Jurkat, Clone E6-1 (cell line): Measurements from ENCODE around the gene ACAN. TPM values are rescaled to one million over a fixed set of nuclear protein-coding genes. Genes with fewer than 3 reads are reported as not detected.

Experiments used
- DNase-seq: peaks from one replicate; pipeline ENCODE4 v3.0.0-alpha.2; 2011; ENCODE audit warnings: low read depth, low spot score
- H3K4me3 ChIP-seq: 2 replicates; pipeline ENCODE4 v1.5.1; 2011; ENCODE audit warnings: mild to moderate bottlenecking, low read length, control low read depth, moderate library complexity
- polyA plus RNA-seq: library from polyadenylated mRNA; unstranded; fragments of >200 nt; gene quantifications from one replicate; pipeline ENCODE4 v1.2.1, GENCODE V29; 2012; ENCODE audit warnings: missing spikeins; ENCODE audit not compliant: insufficient read length, insufficient read depth

ACAN gene
- not detected for polyA plus RNA-seq

DNA sequence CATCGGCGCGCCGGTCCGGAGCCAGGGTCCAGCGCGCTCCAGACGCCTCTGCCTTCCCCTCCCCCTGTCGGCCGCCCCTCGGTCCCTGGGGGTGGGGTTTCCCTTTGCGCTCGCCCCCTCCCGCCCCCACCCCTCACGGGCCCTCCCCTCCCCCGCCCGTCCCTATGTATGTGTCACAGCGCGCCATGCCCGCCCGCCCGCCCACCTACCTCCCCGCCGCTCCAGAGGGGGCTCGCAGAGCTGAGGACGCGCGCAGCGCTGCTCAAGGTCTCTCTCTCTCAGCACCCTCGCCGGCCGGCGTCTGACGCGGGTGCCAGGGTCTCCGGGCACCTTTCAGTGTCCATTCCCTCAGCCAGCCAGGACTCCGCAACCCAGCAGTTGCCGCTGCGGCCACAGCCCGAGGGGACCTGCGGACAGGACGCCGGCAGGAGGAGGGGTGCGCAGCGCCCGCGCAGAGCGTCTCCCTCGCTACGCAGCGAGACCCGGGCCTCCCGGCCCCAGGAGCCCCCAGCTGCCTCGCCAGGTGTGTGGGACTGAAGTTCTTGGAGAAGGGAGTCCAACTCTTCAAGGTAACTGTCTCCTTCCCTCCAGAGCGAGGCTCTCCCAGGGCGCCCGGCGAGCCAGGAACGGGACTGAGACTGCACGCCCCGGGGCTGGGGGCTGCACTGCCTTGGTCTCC is at the start of gene ACAN:
Gene ACAN, plus strand, starts transcription at position 196 of the 679 bp plus-strand sequence. CDS start 32,771 bp downstream, outside the sequence.
- no peak within 1 kb of the TSS for H3K4me3 ChIP-seq
- no peak for DNase-seq

DNA sequence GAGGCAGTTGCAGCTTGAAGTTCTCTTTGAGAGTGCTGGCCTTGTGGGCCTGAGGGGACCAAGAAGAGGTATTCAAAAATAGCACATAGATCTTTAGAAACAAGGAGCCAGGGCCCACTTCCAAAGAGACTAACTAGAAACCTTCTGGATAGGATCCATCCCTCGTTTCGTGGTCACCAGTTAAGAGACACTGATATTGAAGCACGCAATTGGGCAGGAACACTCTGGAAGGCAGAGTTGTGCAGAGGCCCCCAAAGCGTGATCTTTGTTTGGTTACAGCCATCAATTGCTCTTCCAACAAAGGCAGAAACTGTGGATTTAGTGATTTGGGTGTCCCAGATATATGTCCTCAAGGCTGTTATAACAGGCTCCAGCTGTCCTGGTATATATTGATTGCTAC is 46.7 kb upstream of the ACAN start:
- H3K4me3 ChIP-seq = no peak overlapping the region
- DNase-seq = no peak

DNA sequence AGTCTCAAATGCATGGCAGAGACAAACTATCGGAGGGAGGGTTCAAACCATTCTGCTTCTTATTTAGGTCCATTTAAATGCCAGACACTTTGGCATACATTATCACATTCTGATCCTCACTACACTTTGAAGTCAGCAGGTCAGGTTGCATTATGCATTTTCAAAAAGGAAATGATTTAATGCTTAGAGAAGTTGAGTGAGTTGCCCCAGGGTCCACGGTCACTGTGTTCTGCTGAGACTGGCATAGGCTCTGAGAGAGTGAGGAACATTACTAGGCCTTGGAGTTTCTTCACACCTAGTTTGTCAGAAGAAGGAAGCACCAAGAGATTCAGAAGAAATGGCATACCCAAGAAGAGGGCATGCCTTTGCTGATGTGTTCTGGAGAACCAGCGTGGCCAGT is 46.3 kb upstream of the ACAN start:
- no peak overlapping the region for H3K4me3 ChIP-seq
- DNase-seq = no peak

DNA sequence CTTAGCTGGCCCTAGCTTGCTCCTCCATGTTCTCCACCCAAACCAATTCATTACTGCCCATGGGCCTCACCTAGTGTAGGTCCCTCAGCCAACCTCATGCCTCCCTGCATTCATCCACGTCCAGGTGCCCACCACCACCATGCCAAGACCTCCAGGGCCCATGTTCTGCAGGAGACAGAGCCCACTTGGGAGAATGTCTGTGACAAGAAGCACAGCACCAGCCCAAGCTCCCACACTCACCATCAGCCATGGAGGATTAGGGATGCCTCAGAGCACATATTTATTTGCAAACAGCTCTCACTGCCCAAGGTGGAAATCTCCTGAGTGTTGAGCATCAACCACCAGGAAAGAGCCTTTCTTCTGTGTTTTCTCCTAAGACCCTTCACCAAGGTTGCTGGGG is 43.4 kb upstream of the ACAN start:
- DNase-seq = no peak
- no peak overlapping the region for H3K4me3 ChIP-seq

DNA sequence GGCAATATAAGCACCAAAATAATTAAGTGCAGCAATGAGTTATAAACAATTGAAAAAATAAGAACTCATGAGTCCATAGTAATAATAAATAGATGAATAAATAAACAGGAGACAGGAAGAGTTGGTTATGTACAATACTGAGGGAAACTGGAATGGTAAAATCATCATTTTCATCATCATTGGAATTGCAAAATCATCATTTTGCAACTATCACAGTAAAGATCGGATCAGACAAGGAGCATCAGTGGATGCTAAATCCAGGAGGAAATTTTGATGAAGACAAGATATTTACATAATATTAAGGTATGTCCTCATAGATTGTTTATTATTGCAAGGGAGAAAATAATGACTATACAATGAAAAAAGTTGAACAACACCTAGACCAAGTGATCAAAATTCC is 38.8 kb upstream of the ACAN start:
- H3K4me3 ChIP-seq = no peak overlapping the region
- DNase-seq = no peak

DNA sequence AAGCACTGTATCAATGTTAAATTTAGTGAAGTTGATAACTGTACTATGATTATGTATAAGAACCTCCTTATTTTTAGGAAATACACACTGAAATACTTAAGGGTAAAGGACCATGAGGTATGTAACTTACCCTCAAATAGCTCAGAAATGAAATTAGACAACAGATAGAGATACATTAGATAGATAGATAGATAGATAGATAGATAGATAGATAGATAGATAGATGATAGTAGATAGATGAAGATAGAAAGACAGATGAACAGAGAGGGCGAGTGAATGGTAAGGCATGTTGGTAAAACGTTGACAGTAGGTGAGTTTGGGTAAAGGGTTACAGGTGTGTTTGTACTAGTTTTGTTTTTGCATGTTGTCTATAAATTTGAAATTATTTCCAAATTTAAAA is 38.0 kb upstream of the ACAN start:
- no peak overlapping the region for H3K4me3 ChIP-seq
- no peak for DNase-seq

DNA sequence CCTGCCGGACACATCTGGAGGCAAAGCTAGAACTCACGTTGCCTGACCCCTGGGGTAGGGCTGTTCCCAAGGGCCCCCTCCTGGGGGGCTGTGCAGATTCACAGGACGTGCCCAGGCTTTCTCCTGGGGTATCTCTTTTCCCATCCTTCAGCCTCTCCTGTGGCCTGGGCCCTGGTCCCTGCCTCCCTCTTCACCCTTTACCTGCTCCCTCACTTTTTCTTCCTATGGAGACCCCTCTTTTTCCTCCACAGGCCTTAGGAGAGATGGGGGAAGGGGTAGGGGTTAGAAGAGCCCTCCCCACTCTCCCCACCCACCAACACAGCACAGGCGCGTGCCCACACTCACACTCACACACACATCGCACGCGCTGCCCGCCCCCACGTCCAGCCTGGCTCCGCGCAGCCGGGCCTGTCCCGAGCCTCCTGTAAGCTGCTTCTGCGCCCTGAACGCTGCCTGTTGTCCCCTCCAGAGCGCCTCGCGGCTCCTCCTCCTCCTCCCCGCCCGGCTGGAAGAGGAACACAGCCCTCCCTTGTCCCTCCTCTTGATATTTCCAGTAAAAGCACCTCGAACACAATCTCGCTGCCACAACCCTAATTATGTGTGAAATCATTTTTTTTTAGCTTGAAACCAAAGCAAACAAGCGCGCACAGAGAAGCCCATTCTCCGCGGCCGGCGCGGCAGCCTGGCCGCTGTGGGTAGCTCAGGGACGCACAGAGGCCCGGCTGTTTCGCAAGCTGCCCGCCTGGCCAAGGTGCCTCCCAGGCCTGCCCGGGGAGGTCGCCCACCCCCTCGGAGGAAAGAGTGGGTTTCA is 33.9 kb upstream of the ACAN start:
- H3K4me3 ChIP-seq = no peak overlapping the region
- no peak for DNase-seq

DNA sequence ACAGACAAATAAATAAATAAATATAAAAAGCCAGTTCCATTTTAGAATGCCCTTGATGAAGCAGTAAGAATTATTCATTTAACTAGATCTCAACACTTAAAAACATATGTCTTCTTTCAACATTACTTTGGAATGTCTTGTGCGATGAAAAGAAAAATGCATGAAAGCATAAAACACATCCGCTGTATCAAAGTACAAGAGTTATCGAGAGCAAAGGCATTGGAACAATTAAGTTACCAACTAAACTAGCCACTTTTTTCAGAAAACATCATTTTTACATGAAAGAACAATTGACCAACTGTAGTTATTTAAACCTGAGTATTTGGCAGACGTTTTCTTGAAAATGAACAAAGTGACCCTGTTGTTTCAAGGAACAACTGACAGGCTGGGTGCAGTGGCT is 27.5 kb upstream of the ACAN start:
- H3K4me3 ChIP-seq = no peak overlapping the region
- DNase-seq = no peak

DNA sequence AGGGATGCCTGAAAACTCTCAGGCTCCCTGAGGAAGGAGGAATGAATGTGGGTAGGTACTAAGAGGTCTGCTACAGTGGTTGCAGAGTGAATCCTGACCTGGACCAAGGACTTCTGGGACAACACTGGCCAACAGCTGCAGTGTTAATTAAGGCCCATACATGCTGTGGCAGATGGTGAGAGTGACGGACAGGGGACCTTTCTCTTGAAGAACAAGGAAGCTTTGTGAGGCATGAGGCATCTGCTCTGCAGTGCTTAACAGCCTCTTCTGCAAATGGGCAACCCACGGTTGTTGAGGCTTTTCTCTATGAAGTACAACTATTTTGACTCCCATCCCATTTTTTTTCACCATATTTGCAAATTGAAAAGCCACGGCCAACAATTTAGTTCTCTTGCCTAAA is 26.6 kb upstream of the ACAN start:
- no peak overlapping the region for H3K4me3 ChIP-seq
- no peak for DNase-seq

DNA sequence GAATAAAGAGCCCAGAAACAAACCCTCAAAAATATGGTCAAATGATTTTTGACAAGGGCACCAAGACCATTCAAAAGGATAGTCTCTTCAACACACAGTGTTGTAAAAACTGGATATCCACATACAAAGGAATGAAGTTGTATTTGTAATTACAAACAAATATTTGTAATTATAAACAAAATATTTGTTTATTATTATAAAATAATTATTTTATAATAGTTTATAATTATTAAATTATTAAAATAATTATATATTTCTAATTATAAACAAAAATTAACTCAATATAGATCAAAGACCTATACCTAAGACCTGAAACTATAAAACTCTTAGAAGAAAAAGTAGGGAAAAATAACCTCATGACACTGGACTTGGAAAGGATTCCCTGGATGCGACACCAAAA is 23.3 kb upstream of the ACAN start:
- DNase-seq = no peak
- H3K4me3 ChIP-seq = no peak overlapping the region

DNA sequence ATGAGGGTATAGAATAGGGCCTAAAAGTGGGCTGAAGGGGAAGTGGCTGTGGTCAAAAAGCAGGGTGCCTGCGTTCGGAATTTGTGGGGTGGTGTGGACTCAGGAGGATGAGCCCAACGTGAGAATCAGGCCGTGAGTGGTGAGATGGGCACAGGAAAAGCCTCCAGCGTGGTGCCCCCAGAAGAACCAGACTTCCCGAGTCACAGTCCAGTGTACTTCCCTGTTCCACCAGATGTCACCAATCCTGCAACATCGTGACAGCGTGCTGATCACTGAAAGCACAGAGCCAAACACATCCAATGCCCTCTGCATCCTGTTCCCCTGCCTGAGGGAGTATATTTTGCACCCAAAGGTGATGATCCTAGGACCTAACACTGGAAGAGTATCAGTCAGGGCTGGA is 20.8 kb upstream of the ACAN start:
- no peak for DNase-seq
- H3K4me3 ChIP-seq = no peak overlapping the region

DNA sequence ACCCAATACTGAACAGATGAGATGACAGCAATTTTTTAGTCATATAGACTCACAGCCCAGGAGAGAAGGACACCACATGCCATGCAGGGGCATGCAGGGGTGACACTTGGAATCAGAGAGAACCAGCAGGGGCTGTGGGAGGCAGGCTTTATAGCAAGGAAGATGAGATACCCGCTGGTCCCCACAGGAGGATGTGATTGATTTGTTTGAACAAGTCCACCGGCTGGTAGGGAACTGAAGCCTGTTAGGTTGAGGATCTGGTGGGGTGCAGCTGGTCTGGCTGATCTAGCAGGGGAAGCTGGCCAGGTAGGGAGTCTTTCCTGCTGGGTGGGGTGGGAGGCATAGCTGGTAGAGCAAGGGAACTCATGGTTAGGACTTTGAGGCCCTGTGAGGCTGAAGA is 18.0 kb upstream of the ACAN start:
- DNase-seq = no peak
- no peak overlapping the region for H3K4me3 ChIP-seq

DNA sequence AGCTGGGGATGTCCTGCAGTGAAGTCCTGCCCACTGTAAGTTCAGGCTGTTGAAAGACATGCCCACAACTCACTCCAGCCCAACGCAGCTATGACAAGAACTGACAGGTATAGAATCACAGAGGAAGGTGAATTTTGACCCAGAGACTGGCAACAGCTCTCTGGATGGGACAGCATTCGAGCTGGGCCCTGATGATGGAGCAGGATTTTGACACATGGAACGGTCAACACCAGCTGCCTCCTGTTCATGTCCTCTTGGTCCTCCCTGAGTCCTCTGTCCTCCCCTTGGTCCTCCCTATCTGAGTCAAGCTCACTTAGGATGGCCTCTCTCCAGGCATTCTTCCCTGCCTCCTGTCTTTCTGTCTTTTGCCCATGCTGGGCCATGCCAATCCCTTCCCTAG is 15.2 kb upstream of the ACAN start:
- no peak overlapping the region for H3K4me3 ChIP-seq
- DNase-seq = no peak

DNA sequence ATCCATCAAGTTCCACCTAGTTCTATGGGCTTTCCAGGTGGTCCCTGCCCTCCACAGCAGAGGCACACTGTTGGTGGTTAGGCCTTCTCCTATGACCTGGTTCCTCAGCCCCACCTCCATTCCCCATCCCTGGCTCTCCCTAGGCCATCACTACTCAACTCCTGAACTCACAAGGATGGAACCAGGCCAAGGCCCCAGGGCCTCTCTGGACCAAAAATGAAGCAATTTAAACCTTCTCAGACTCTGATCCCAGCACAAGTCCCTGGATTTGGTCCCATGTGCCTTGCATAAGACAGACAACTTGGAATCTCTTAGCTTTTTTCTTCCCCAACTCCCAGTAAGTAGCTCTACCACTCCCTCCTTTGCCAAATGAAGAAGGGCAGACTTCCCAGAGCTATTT is 14.4 kb upstream of the ACAN start:
- H3K4me3 ChIP-seq = no peak overlapping the region
- no peak for DNase-seq

DNA sequence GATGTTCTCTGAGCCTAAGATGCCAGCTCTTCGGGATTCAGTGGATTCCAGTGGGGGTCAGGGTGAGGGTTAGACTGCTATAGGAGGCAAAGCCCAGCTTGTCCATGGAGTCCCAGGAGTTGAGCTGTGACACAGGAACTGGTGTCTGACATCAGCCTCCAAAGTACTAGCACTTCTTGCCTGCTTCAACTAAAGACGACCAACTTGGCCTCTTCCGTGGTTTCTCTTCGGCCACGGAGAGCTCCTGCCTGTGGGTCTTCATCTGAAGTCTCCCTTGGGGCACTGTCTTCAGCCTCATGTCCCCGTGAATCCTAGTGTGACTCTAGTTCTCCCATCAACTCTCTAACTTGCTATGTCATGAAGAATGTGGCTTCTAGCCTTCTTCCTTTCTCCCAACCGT is 12.8 kb upstream of the ACAN start:
- no peak overlapping the region for H3K4me3 ChIP-seq
- no peak for DNase-seq

DNA sequence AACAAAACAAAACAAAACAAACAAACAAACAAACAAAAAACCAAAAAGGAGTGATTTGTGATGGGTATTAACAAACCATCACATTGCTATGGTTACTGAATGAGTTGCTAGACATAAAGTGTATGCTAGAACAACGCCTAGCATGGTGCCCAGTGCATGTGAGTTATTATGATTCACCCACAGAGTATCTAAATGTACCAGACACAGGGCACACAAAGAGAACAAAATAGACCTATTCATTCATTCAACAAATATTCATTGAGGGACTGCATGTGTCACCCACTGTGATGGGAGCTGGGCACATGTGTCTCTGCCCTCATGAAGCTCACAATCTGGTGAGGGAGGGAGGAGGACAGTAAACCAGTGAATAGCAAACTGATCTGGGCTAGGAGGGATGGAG is 11.6 kb upstream of the ACAN start:
- no peak for DNase-seq
- no peak overlapping the region for H3K4me3 ChIP-seq

DNA sequence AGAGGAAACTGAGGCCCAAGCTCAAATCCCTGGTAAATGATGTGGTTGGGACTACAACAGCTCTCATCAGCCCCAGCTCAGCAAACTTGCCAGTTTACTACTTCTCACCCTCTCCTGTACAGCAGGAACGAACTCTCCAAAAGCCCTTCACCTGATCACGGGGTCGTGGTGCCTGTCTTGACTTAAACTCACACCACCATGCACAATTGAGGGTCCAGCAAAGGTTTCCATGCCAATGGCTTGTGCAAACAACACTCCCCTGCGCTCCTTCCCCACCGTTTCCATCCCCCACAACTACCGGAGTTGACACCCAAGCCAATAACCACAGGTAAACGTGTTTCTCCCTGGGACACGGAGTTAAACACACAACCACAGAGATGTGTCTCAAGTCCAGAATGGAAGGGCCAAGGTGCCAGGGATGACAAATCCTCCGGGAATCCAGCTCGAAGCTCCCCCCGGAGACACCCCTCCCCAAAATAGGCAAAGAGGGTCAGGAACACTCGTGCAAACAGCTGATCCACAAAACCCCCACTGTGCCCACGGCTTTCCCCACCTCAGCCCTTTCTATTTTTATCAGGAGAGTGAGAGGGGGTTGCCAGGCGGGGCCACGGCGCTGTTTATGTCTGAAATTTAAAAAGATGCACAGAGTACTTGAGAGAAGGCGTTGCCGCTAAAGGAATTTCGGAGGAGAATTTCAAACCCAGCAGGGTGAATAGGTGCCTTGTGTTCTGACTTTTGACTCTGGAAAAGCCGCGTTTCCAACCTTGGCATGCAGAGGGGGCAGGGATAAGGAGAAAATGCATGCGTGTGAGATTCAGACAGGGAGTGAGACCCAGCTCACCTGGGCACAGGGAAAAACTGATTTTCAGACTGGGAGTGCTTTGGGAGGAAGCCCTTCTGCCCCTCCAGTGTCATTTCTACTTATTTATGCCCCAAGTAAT is 10.6 kb upstream of the ACAN start:
- H3K4me3 ChIP-seq = no peak overlapping the region
- DNase-seq = no peak

DNA sequence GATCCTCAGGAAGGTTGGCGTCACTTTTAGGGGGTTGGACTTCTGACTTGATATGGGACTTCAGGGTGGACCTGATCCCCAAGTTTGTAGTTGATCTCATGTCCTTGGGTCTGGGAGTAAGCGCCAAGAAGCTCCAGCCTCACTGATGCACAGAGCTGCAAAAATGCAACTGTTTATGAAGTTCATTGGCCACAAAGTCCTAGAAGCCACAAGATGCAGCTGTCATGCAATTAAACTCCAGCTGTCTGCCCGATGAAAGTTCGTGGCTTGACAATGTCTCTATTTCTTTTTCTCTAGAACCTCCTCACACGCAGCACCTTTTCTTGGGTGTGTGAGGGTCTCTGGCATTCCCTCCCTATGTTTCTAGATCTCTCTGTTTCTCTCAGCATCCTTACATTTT is 9.2 kb upstream of the ACAN start:
- no peak overlapping the region for H3K4me3 ChIP-seq
- DNase-seq = no peak

DNA sequence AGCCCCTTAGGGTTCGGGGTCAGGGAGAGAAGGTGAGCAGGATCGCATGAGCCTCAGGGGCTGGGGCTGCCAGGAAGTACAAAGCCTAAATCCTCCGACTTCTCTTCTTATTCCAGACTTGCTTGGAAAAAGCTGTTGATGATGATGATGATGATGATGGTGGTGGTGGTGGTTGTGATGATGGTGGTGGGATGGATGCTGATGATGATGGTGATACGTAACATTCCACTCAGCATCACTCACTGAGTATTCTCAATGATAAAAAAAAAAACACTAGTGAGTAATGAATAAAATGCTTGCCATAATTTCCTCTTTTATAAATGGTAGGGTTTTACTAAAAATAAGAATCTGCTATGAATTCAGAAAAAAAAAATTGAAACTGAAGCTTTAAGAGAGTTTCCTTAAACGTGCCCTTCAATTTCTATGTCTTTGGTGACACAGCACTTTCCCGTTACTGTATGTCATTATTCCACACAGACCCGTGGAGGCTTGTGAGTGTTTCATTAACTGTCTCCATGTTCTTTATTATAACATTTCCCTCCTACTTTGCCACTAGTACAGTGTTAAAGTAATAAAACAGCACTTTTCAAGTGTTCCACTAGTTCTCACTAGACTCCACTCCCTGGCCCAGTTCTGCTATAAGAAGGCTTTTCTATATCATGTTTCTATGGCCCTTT is 5.4 kb upstream of the ACAN start:
- DNase-seq = no peak
- no peak overlapping the region for H3K4me3 ChIP-seq
